GM19438 (cell line): ENCODE data around the gene PML.
A peak's percentile ranks its signal among the peaks of the same experiment; 100 is the strongest.

Source experiments
- ATAC-seq: cut with Tn5 transposase; IDR thresholded peaks from one replicate; pipeline ENCODE4 v1.9.1; 2021; ENCODE audit warnings: low read depth; ENCODE audit not compliant: unreplicated experiment

The PML gene

GRCh38 chr15:73994413-73994883 lies at the start of gene PML:
PML (plus strand) TSS chr15:73994716; CDS start chr15:73994813, 97 bp downstream.
- ATAC-seq: peak; percentile 75

GRCh38 chr15:73945130-73945508 lies 49.4 kb upstream of the PML start:
- no peak for ATAC-seq

- ATAC-seq: no peak
Observed at GRCh38 chr15:73946046-73946721, 48.3 kb upstream of the PML start.

GRCh38 chr15:73946795-73947370 lies 47.6 kb upstream of the PML start:
- no peak for ATAC-seq

GRCh38 chr15:73947651-73948050 lies 46.9 kb upstream of the PML start:
- no peak for ATAC-seq

- ATAC-seq: no peak
Observed at GRCh38 chr15:73948396-73948795, 46.1 kb upstream of the PML start.

- no peak for ATAC-seq
Observed at GRCh38 chr15:73948982-73949381, 45.5 kb upstream of the PML start.

GRCh38 chr15:73949496-73949895 lies 45.0 kb upstream of the PML start:
- ATAC-seq: no peak

- no peak for ATAC-seq
Observed at GRCh38 chr15:73950479-73950830, 44.1 kb upstream of the PML start.

GRCh38 chr15:73950831-73951561 lies 43.5 kb upstream of the PML start:
- ATAC-seq: no peak

- no peak for ATAC-seq
Observed at GRCh38 chr15:73951601-73952000, 42.9 kb upstream of the PML start.

GRCh38 chr15:73952171-73952912 lies 42.2 kb upstream of the PML start:
- ATAC-seq: no peak

- no peak for ATAC-seq
Observed at GRCh38 chr15:73952913-73953750, 41.4 kb upstream of the PML start.

GRCh38 chr15:73954188-73955145 lies 40.0 kb upstream of the PML start:
- ATAC-seq: no peak

- no peak for ATAC-seq
Observed at GRCh38 chr15:73955326-73955725, 39.2 kb upstream of the PML start.

- no peak for ATAC-seq
Observed at GRCh38 chr15:73955861-73956742, 38.4 kb upstream of the PML start.

- ATAC-seq: no peak
Observed at GRCh38 chr15:73956743-73957135, 37.8 kb upstream of the PML start.

GRCh38 chr15:73957276-73957675 lies 37.2 kb upstream of the PML start:
- ATAC-seq: no peak
